Transverse colon (tissue), 4 donors: ENCODE results near the gene LRRC8D. TPM values are rescaled to one million over a fixed set of nuclear protein-coding genes. Genes with fewer than 3 reads are reported as not detected.
"Not testable (repeated sequence)": the region's sequence is repeated elsewhere in the genome, so short reads cannot be mapped to it uniquely, and the experiment has no call there.

ENCODE experiments used
- DNase-seq: peaks from one replicate; pipeline ENCODE4 v3.0.0-alpha.2; 2019
- H3K27ac ChIP-seq, 4 donors: fragments of 200-600 bp; sonication (generic); 2 replicates each; pipeline ENCODE4 v1.5.1; 2016 to 2018; ENCODE audit warnings: inconsistent platforms in 4 of 4
- H3K27me3 ChIP-seq: fragments of 200-600 bp; sonication (generic); 2 replicates; pipeline ENCODE4 v1.5.1; 2017; ENCODE audit warnings: inconsistent platforms
- H3K36me3 ChIP-seq, 4 donors: fragments of 200-600 bp; sonication (generic); 2 replicates each; pipeline ENCODE4 v1.5.1; 2017 to 2019; ENCODE audit warnings: inconsistent platforms in 4 of 4
- H3K4me1 ChIP-seq, 4 donors: fragments of 200-600 bp; sonication (generic); 2 replicates each; pipeline ENCODE4 v1.5.1; 2017 to 2020; ENCODE audit warnings: inconsistent platforms in 4 of 4
- H3K4me3 ChIP-seq, 4 donors: fragments of 200-600 bp; sonication (generic); 1 replicate in 1 of 4; 2 replicates in 3 of 4; pipeline versions ENCODE4 v1.5.1 to v1.6.1; 2017 to 2019; ENCODE audit warnings: inconsistent platforms in 4 of 4
- H3K9me3 ChIP-seq, 2 donors: fragments of 200-600 bp; sonication (generic); 2 replicates each; pipeline ENCODE4 v1.5.1; 2017 to 2019; ENCODE audit warnings: inconsistent platforms in 2 of 2
- EP300 ChIP-seq: sonication (generic); formaldehyde crosslinking; IDR thresholded peaks from one replicate; pipeline ENCODE4 v1.6.1; 2017; ENCODE audit warnings: antibody characterized with exemption, low read depth
- POLR2A ChIP-seq: fragments of 450-650 bp; IDR thresholded peaks from one replicate; pipeline ENCODE4 v1.6.1; 2016; ENCODE audit warnings: antibody characterized with exemption, mild to moderate bottlenecking, moderate library complexity
- POLR2AphosphoS5 ChIP-seq, 3 donors: sonication (generic); formaldehyde crosslinking; IDR thresholded peaks; one replicate each; pipeline ENCODE4 v1.6.1; 2016; ENCODE audit warnings: antibody characterized with exemption in 3 of 3
- WGBS, 2 donors: methylation state at CpG; one replicate each; pipeline ENCODE4 v1.1.5; 2018; ENCODE audit warnings: low coverage in 1 of 2; 5-methylcytosine and 5-hydroxymethylcytosine counted together
- in situ Hi-C, 4 donors: fragments of 200-750 bp; cut with MboI; loops; one replicate each; pipeline versions ENCODE4 v1.15.0 to v1.15.1; 2017; ENCODE audit warnings: low sequenced_read_pairs in 3 of 4, low pct_ligation_motif_present in 1 of 4, low pct_unique_long_range_greater_than_20kb in 1 of 4
- intact Hi-C: fragments of 100-400 bp; cut with DNase I; formaldehyde crosslinking; loops from one replicate; pipeline ENCODE4 v1.15.1; 2023; ENCODE audit warnings: low total_unique reads
- total RNA-seq, 4 donors: library from RNA; depleted of rRNA; stranded (reverse); fragments of >200 nt; gene quantifications; one replicate each; pipeline ENCODE4 v1.1.0, GENCODE V29; 2016
- TF ChIP-seq, protein P1 (sequence below), 5 experiments: fragments of 200-600 bp in 3 of 5; fragments of 450-650 bp in 2 of 5; sonication (generic) in 3 of 5; IDR thresholded peaks; 1 replicate in 2 of 5; 2 replicates in 3 of 5; pipeline ENCODE4 v1.5.1; 2016 to 2017; ENCODE audit warnings: antibody characterized with exemption in 5 of 5, inconsistent platforms in 3 of 5, mild to moderate bottlenecking in 2 of 5, moderate library complexity in 1 of 5

LRRC8D gene
- total RNA-seq, 4 donors from 2014 or later: 8.2 to 81.5 (median 52.4) TPM

DNA sequence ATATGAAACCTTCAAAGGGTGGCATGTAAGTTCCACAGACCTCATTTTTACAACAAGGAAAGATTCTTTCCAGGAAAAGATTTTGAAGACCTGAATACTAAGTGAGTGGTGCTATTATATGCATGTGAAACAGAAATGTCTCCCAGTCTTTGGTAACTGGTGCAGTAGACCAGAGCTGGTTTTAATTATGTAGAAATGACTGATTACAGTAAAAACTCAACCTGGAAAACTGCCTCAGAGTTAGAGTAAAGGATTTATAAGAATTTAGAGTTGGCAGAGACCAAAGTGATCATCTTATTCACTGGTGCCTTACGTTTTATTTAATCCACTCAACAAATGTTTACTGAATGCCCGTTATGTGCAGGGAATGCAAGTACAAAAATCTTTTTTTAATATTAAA lies 30.2 kb upstream of the LRRC8D start:
- Histone ChIP-seq H3K27me3 (no peaks in the 10 kb centered on the region), H3K9me3 (no peaks in the 10 kb centered on the region)
- WGBS, 2 donors: 67 to 89% methylated on average over 2 of the region's 2 CpGs

GRCh38 chr1:89791064-89791726 lies 29.6 kb upstream of the LRRC8D start:
- in situ Hi-C loops (no loop called here), intact Hi-C loops (no loop called here)
- WGBS, 2 donors: 72 to 73% methylated on average over 1 to 3 of the region's 3 CpGs
- H3K4me1 ChIP-seq: no peaks in the 10 kb centered on the region
- no peak overlapping the region for H3K4me3 ChIP-seq
- H3K9me3 ChIP-seq: no peaks in the 10 kb centered on the region
- no peak overlapping the region for H3K27ac ChIP-seq
- no peak for TF ChIP-seq POLR2AphosphoS5 (IDR thresholded peaks at IDR 0.05)
- no peak for TF ChIP-seq POLR2A
- TF ChIP-seq, protein P1, sequence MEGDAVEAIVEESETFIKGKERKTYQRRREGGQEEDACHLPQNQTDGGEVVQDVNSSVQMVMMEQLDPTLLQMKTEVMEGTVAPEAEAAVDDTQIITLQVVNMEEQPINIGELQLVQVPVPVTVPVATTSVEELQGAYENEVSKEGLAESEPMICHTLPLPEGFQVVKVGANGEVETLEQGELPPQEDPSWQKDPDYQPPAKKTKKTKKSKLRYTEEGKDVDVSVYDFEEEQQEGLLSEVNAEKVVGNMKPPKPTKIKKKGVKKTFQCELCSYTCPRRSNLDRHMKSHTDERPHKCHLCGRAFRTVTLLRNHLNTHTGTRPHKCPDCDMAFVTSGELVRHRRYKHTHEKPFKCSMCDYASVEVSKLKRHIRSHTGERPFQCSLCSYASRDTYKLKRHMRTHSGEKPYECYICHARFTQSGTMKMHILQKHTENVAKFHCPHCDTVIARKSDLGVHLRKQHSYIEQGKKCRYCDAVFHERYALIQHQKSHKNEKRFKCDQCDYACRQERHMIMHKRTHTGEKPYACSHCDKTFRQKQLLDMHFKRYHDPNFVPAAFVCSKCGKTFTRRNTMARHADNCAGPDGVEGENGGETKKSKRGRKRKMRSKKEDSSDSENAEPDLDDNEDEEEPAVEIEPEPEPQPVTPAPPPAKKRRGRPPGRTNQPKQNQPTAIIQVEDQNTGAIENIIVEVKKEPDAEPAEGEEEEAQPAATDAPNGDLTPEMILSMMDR (IDR thresholded peaks at IDR 0.05): no peak
- no peak for TF ChIP-seq EP300
- H3K36me3 ChIP-seq: no peaks in the 10 kb centered on the region
- no peaks in the 10 kb centered on the region for H3K27me3 ChIP-seq
- DNase-seq: no peak

More for the DNA sequence above, 30.2 kb upstream of the LRRC8D start:
- no peaks in the 10 kb centered on the region for H3K4me1 ChIP-seq
- no peak for DNase-seq
- H3K36me3 ChIP-seq: no peaks in the 10 kb centered on the region
- H3K27ac ChIP-seq: no peak overlapping the region
- no peak overlapping the region for H3K4me3 ChIP-seq
- TF ChIP-seq EP300: no peak
- TF ChIP-seq, protein P1 (IDR thresholded peaks at IDR 0.05): no peak
- no peak for TF ChIP-seq POLR2AphosphoS5 (IDR thresholded peaks at IDR 0.05)
- TF ChIP-seq POLR2A: no peak
- in situ Hi-C loops: no loop called here
- intact Hi-C loops: no loop called here

GRCh38 chr1:89794406-89794805 lies 26.4 kb upstream of the LRRC8D start:
- Histone ChIP-seq H3K4me1 (no peaks in the 10 kb centered on the region), H3K36me3 (no peaks in the 10 kb centered on the region), H3K9me3 (no peaks in the 10 kb centered on the region), H3K27ac (no peak overlapping the region), H3K4me3 (no peak overlapping the region), H3K27me3 (no peaks in the 10 kb centered on the region)
- DNase-seq: no peak
- in situ Hi-C loops (no loop called here), intact Hi-C loops (no loop called here)
- no peak for TF ChIP-seq POLR2A
- TF ChIP-seq EP300: no peak
- TF ChIP-seq, protein P1 (IDR thresholded peaks at IDR 0.05): no peak
- TF ChIP-seq POLR2AphosphoS5 (IDR thresholded peaks at IDR 0.05): no peak
- 68 to 71% methylated on average over 2 to 5 of the region's 5 CpGs for WGBS, 2 donors

GRCh38 chr1:89795571-89795970 lies 25.3 kb upstream of the LRRC8D start:
- intact Hi-C loops: not testable (repeated sequence)

DNA sequence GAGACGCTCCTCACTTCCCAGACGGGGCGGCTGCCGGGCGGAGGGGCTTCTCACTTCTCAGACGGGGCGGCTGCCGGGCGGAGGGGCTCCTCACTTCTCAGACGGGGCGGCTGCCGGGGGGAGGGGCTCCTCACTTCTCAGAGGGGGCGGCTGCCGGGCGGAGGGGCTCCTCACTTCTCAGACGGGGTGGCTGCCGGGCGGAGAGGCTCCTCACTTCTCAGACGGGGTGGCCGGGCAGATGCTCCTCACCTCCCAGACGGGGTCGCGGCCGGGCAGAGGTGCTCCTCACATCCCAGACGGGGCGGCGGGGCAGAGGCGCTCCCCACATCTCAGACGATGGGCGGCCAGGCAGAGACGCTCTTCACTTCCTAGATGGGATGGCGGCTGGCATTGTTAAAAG lies 23.0 kb upstream of the LRRC8D start:
- in situ Hi-C loops, H3K27me3 ChIP-seq, intact Hi-C loops, H3K36me3 ChIP-seq, DNase-seq, H3K9me3 ChIP-seq, H3K27ac ChIP-seq, H3K4me3 ChIP-seq, H3K4me1 ChIP-seq: not testable (repeated sequence)
- 100% methylated on average over 6 of the region's 32 CpGs; no CpG with 5 or more reads in 1 of the 2 donors for WGBS, 2 donors

More at GRCh38 chr1:89795571-89795970, 25.3 kb upstream of the LRRC8D start:
- H3K36me3 ChIP-seq, H3K9me3 ChIP-seq, in situ Hi-C loops, H3K4me1 ChIP-seq, H3K27me3 ChIP-seq, DNase-seq, H3K27ac ChIP-seq, H3K4me3 ChIP-seq: not testable (repeated sequence)
- 81% methylated on average over 4 of the region's 4 CpGs; no CpG with 5 or more reads in 1 of the 2 donors for WGBS, 2 donors
